Common myeloid progenitor, CD34-positive (primary cell): ENCODE data around the gene RTF1.

Source experiments
- CTCF ChIA-PET: fragments of 350-600 bp; sonication (Branson Sonifier 250); formaldehyde crosslinking; loops from one replicate; lab custom pipeline; 2021; ENCODE audit warnings: antibody characterized with exemption; lab: Charles Lee
- POLR2A ChIA-PET: fragments of 350-600 bp; sonication (Branson Sonifier 250); formaldehyde crosslinking; loops from one replicate; lab custom pipeline; 2021; ENCODE audit warnings: antibody characterized with exemption; lab: Charles Lee
- DNase-seq, 3 donors: peaks; one replicate each; pipeline versions ENCODE4 v3.0.0 to v3.0.0-alpha.2; 2013
- H3K27ac ChIP-seq, 2 experiments: 1 replicate in 1 of 2; 2 replicates in 1 of 2; pipeline ENCODE4 v1.7.0; 2013; ENCODE audit warnings: inconsistent platforms in 2 of 2, low read length in 2 of 2, mild to moderate bottlenecking in 2 of 2, low read depth in 1 of 2, moderate library complexity in 1 of 2; ENCODE audit not compliant: severe bottlenecking in 2 of 2, insufficient read depth in 1 of 2, poor library complexity in 1 of 2
- H3K27me3 ChIP-seq, 5 experiments: replicated peaks in 2 of 5; 1 replicate in 3 of 5; 2 replicates in 2 of 5; pipeline versions ENCODE4 v1.6.1 to v1.7.0; 2013; ENCODE audit warnings: low read length in 4 of 5, mild to moderate bottlenecking in 2 of 5, moderate library complexity in 2 of 5, inconsistent platforms in 1 of 5; ENCODE audit not compliant: insufficient read depth in 5 of 5, control insufficient read depth in 4 of 5
- H3K36me3 ChIP-seq, 4 experiments: 1 replicate in 2 of 4; 2 replicates in 2 of 4; pipeline versions ENCODE4 v1.6.1 to v1.7.0; 2013; ENCODE audit warnings: low read length in 3 of 4, control low read depth in 1 of 4, mild to moderate bottlenecking in 1 of 4; ENCODE audit not compliant: control insufficient read depth in 4 of 4, insufficient read depth in 4 of 4
- H3K4me1 ChIP-seq, 4 experiments: 1 replicate in 3 of 4; 2 replicates in 1 of 4; pipeline versions ENCODE4 v1.6.1 to v1.7.1; 2013; ENCODE audit warnings: low read length in 3 of 4, mild to moderate bottlenecking in 3 of 4, control low read depth in 1 of 4, inconsistent platforms in 1 of 4, moderate library complexity in 1 of 4; ENCODE audit not compliant: control insufficient read depth in 4 of 4, insufficient read depth in 4 of 4; ENCODE audit errors: control extremely low read depth in 1 of 4
- H3K4me3 ChIP-seq, 7 experiments: 1 replicate in 4 of 7; 2 replicates in 3 of 7; pipeline versions ENCODE4 v1.5.1 to v1.7.0; 2013; ENCODE audit warnings: mild to moderate bottlenecking in 7 of 7, low read length in 6 of 7, moderate library complexity in 6 of 7, inconsistent platforms in 2 of 7, low read depth in 2 of 7, control low read depth in 1 of 7; ENCODE audit not compliant: insufficient read depth in 4 of 7, control insufficient read depth in 1 of 7; ENCODE audit errors: extremely low read depth in 1 of 7
- H3K9me3 ChIP-seq, 5 experiments: 1 replicate in 4 of 5; 2 replicates in 1 of 5; pipeline versions ENCODE4 v1.6.1 to v1.7.1; 2013; ENCODE audit warnings: low read length in 4 of 5, mild to moderate bottlenecking in 2 of 5, inconsistent platforms in 1 of 5, low read depth in 1 of 5, moderate library complexity in 1 of 5; ENCODE audit not compliant: control insufficient read depth in 4 of 5, insufficient read depth in 2 of 5; ENCODE audit errors: control extremely low read depth in 1 of 5
- WGBS: methylation state at CpG from one replicate; pipeline ENCODE4 v1.1.5; 2013; ENCODE audit not compliant: insufficient coverage; 5-methylcytosine and 5-hydroxymethylcytosine counted together

Gene RTF1

DNA sequence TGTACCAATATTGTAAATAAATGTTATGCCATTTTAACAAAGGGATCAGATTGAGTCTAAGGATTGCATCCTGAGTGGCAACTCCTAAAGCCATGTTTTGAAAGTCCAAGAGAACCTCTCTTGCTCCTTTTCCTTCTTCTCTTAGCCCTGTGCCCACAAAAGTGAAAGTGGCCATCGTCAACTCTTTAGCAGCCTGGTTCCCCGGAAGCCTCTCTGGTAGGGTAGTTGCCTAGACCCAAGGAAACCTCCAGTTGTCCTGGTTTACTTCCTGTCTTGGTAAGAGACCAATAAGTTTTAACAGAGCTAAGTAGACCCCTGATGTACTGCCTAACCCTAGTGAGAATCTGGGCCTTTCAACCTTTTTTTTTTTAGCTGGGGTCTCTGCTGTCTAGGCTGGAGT is 66.6 kb downstream of the RTF1 start:
- Histone ChIP-seq H3K4me1 (peaks cover 0 to 2% (median 0%) of the 10 kb centered on the region in 4 experiments), H3K27ac (no peak overlapping the region), H3K27me3 (peaks cover 0 to 6% (median 0%) of the 10 kb centered on the region in 5 experiments), H3K9me3 (peaks cover 0 to 11% (median 0%) of the 10 kb centered on the region in 5 experiments), H3K36me3 (peaks cover 9 to 48% (median 37%) of the 10 kb centered on the region in 4 experiments), H3K4me3 (no peak overlapping the region)
- no peak for DNase-seq
- POLR2A ChIA-PET: interaction anchor here (1.6 kb wide), 1 partner anchor 18 kb away, joined by 5 read pairs; no protein-coding TSS in a partner anchor
- CTCF ChIA-PET: interaction anchor here (1.2 kb wide), 1 partner anchor 56 kb away, joined by 3 read pairs; no protein-coding TSS in a partner anchor
- 94% methylated on average over 2 of the region's 2 CpGs for WGBS

GRCh38 chr15:41484937-41485625 is 68.2 kb downstream of the RTF1 start:
- 89% methylated on average over 9 of the region's 11 CpGs for WGBS
- Histone ChIP-seq H3K27ac (no peak overlapping the region), H3K9me3 (peaks cover 0 to 11% (median 0%) of the 10 kb centered on the region in 5 experiments), H3K36me3 (peaks cover 6 to 32% (median 23%) of the 10 kb centered on the region in 4 experiments), H3K27me3 (peaks cover 0 to 6% (median 0%) of the 10 kb centered on the region in 5 experiments), H3K4me1 (peaks cover 0 to 2% (median 0%) of the 10 kb centered on the region in 4 experiments), H3K4me3 (no peak overlapping the region)
- CTCF ChIA-PET: interaction anchor here (0.6 to 1.0 kb wide), 2 partner anchors 8 to 23 kb away, joined by 3 to 4 read pairs; no protein-coding TSS in a partner anchor
- no peak for DNase-seq
- POLR2A ChIA-PET: interaction anchor here (0.6 kb wide), 2 partner anchors 67 to 217 kb away, joined by 3 read pairs; no protein-coding TSS in a partner anchor

GRCh38 chr15:41486286-41486685 is 69.4 kb downstream of the RTF1 start:
- H3K36me3 ChIP-seq: peaks cover 5 to 20% (median 13%) of the 10 kb centered on the region in 4 experiments
- no peak overlapping the region for H3K4me3 ChIP-seq
- no peak overlapping the region for H3K27ac ChIP-seq
- POLR2A ChIA-PET: no interaction called here
- CTCF ChIA-PET: interaction anchor here (0.7 to 1.4 kb wide), 3 partner anchors 11 to 72 kb away, joined by 3 read pairs; partner anchors contain the start of gene LTK
- H3K9me3 ChIP-seq: peaks cover 0 to 8% (median 0%) of the 10 kb centered on the region in 5 experiments
- peaks cover 0 to 17% (median 3%) of the 10 kb centered on the region in 5 experiments for H3K27me3 ChIP-seq
- WGBS: 90% methylated on average over 41 of the region's 43 CpGs
- no peak for DNase-seq
- peaks cover 0 to 2% (median 0%) of the 10 kb centered on the region in 4 experiments for H3K4me1 ChIP-seq

DNA sequence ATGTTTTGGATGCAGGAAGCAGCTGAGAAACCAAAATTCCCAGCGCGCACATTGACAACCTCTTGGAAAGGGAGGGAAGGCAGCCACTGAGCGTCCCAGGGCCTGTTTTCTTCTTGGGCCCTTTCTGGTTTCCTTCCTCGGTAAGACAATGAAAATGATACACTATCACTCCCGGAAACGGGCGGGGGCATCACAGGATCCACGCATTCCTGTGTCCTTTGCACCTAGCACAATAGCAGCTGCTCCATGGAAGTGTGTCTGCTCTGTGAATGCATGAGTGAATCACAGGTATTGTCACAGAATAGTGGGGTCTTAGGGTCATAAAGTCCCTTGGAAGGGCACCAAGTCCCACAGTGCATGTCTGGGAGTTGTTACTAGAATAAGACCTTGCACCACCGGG is 70.5 kb downstream of the RTF1 start:
- peaks cover 0 to 3% (median 1%) of the 10 kb centered on the region in 4 experiments for H3K4me1 ChIP-seq
- no peak overlapping the region for H3K4me3 ChIP-seq
- POLR2A ChIA-PET: no interaction called here
- peaks cover 0 to 9% (median 5%) of the 10 kb centered on the region in 4 experiments for H3K36me3 ChIP-seq
- no peak overlapping the region for H3K27ac ChIP-seq
- H3K27me3 ChIP-seq: peaks cover 0 to 27% (median 8%) of the 10 kb centered on the region in 5 experiments
- no peak for DNase-seq
- CTCF ChIA-PET: interaction anchor here (1.4 kb wide), 1 partner anchor 26 kb away, joined by 3 read pairs; the partner anchor contains the start of gene LTK
- WGBS: 94% methylated on average over 8 of the region's 9 CpGs
- H3K9me3 ChIP-seq: no peaks in the 10 kb centered on the region

DNA sequence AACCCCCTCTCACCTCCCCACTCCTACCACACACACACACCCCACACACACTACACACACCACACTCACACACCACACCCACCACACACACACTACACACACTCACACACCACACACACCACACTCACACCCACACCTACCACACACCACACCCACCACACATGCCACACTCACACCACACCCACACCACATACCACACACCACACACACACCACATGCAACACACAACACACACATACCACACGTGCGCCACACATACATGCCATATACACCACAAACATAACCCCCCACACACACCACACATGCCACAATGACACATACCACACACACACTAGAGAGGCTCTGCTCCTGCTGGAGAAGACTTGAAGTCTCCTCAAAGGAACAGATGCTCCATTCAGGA is 70.9 kb downstream of the RTF1 start:
- Histone ChIP-seq H3K27ac (no peak overlapping the region), H3K9me3 (no peaks in the 10 kb centered on the region), H3K36me3 (peaks cover 0 to 5% (median 2%) of the 10 kb centered on the region in 4 experiments), H3K4me1 (peaks cover 4 to 7% (median 5%) of the 10 kb centered on the region in 4 experiments), H3K4me3 (no peak overlapping the region), H3K27me3 (peaks cover 2 to 32% (median 8%) of the 10 kb centered on the region in 5 experiments)
- CTCF ChIA-PET: no interaction called here
- WGBS: 90% methylated on average over 2 of the region's 2 CpGs
- POLR2A ChIA-PET: no interaction called here
- DNase-seq: peak in 1 of 3 donors; percentile 26

GRCh38 chr15:41489641-41490040 is 72.7 kb downstream of the RTF1 start:
- Histone ChIP-seq H3K27ac (no peak overlapping the region), H3K4me3 (no peak overlapping the region), H3K36me3 (no peaks in the 10 kb centered on the region), H3K27me3 (peaks cover 2 to 48% (median 12%) of the 10 kb centered on the region in 5 experiments), H3K9me3 (no peaks in the 10 kb centered on the region), H3K4me1 (peaks cover 4 to 22% (median 22%) of the 10 kb centered on the region in 4 experiments)
- ChIA-PET POLR2A (no interaction called here), CTCF (interaction anchor here (0.6 to 1.6 kb wide), 2 partner anchors 12 to 64 kb away, joined by 3 to 4 read pairs; no protein-coding TSS in a partner anchor)
- no peak for DNase-seq
- 100% methylated on average over 1 of the region's 2 CpGs for WGBS
